ENCODE measurements around the gene TMEM139.

Gene TMEM139

DNA sequence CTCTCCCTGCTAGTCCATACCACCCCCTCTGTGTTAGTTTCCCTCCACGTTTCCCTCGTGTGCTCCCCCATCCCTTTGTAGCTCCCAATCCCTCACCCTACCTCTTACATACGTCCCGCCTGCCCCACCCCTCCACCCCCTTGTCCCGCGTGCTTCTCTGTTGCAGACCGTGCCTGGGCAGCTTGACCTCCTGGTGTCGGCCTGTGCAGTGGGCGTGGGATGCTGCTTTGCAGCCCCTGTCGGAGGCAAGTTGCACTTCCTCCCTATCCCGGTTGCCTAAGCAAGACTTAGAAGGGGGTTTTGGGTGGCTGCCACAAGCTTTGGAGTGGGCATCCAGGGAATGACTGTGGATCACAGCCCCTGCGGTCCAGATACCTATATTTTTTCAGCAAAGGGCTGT lies 38.9 kb downstream of the TMEM139 start:
- no peak overlapping the region for H3K4me3 ChIP-seq (ENCODE audit: low read length)
- no peak overlapping the region for H3K27ac ChIP-seq (ENCODE audit: low read length)
- H3K36me3 ChIP-seq (replicated peaks; ENCODE audit: insufficient read depth, low read length) = no peaks in the 10 kb centered on the region
- H3K9me3 ChIP-seq (replicated peaks; ENCODE audit: insufficient read depth, low read length) = no peaks in the 10 kb centered on the region
- no peak for DNase-seq
- no peak overlapping the region for H3K9ac ChIP-seq (ENCODE audit: low read length)
- TF ChIP-seq EZH2 (optimal IDR thresholded peaks at IDR 0.05; ENCODE audit: low read depth, low read length) = no peak
- TF ChIP-seq EZH2phosphoT487 (IDR thresholded peaks at IDR 0.05; ENCODE audit: low read length) = no peak
- TF ChIP-seq CTCF (IDR thresholded peaks at IDR 0.05; ENCODE audit: low read length) = no peak
- no peaks in the 10 kb centered on the region for H3K79me2 ChIP-seq (ENCODE audit: low read length)
- no peaks in the 10 kb centered on the region for H3K27me3 ChIP-seq (replicated peaks; ENCODE audit: insufficient read depth, low read length)
- no peaks in the 10 kb centered on the region for H4K20me1 ChIP-seq (ENCODE audit: insufficient read depth, low read length)
- no peak overlapping the region for H3K4me2 ChIP-seq (ENCODE audit: low read depth, low read length)
- H3K4me1 ChIP-seq (ENCODE audit: low read length) = no peaks in the 10 kb centered on the region
- no peaks in the 10 kb centered on the region for H3F3A ChIP-seq (ENCODE audit: insufficient read depth, low read length)
- H3K9me2 ChIP-seq (replicated peaks; ENCODE audit: insufficient read depth, low read length) = no peaks in the 10 kb centered on the region
- no peak overlapping the region for H2AFZ ChIP-seq (ENCODE audit: low read length)

GRCh38 chr7:143325240-143325639 lies 40.5 kb downstream of the TMEM139 start:
- H3K27me3 ChIP-seq (replicated peaks; ENCODE audit: insufficient read depth, low read length) = no peaks in the 10 kb centered on the region
- H3K9me2 ChIP-seq (replicated peaks; ENCODE audit: insufficient read depth, low read length) = no peaks in the 10 kb centered on the region
- DNase-seq = no peak
- H3K9me3 ChIP-seq (replicated peaks; ENCODE audit: insufficient read depth, low read length) = no peaks in the 10 kb centered on the region
- H3K4me1 ChIP-seq (ENCODE audit: low read length) = no peaks in the 10 kb centered on the region
- H3K36me3 ChIP-seq (replicated peaks; ENCODE audit: insufficient read depth, low read length) = no peaks in the 10 kb centered on the region
- no peak overlapping the region for H3K27ac ChIP-seq (ENCODE audit: low read length)
- no peak overlapping the region for H2AFZ ChIP-seq (ENCODE audit: low read length)
- no peak overlapping the region for H3K9ac ChIP-seq (ENCODE audit: low read length)
- H4K20me1 ChIP-seq (ENCODE audit: insufficient read depth, low read length) = no peaks in the 10 kb centered on the region
- no peaks in the 10 kb centered on the region for H3K79me2 ChIP-seq (ENCODE audit: low read length)
- no peak overlapping the region for H3K4me2 ChIP-seq (ENCODE audit: low read depth, low read length)
- no peak for TF ChIP-seq EZH2phosphoT487 (IDR thresholded peaks at IDR 0.05; ENCODE audit: low read length)
- TF ChIP-seq EZH2 (optimal IDR thresholded peaks at IDR 0.05; ENCODE audit: low read depth, low read length) = no peak
- TF ChIP-seq CTCF (IDR thresholded peaks at IDR 0.05; ENCODE audit: low read length) = no peak
- H3F3A ChIP-seq (ENCODE audit: insufficient read depth, low read length) = no peaks in the 10 kb centered on the region
- H3K4me3 ChIP-seq (ENCODE audit: low read length) = no peak overlapping the region

GRCh38 chr7:143327903-143328302 lies 43.1 kb downstream of the TMEM139 start:
- no peaks in the 10 kb centered on the region for H4K20me1 ChIP-seq (ENCODE audit: insufficient read depth, low read length)
- H3K9me2 ChIP-seq (replicated peaks; ENCODE audit: insufficient read depth, low read length) = no peaks in the 10 kb centered on the region
- TF ChIP-seq EZH2 (optimal IDR thresholded peaks at IDR 0.05; ENCODE audit: low read depth, low read length) (no peak), CTCF (IDR thresholded peaks at IDR 0.05; ENCODE audit: low read length) (no peak), EZH2phosphoT487 (IDR thresholded peaks at IDR 0.05; ENCODE audit: low read length) (no peak)
- H3K9me3 ChIP-seq (replicated peaks; ENCODE audit: insufficient read depth, low read length) = no peaks in the 10 kb centered on the region
- H3K79me2 ChIP-seq (ENCODE audit: low read length) = no peaks in the 10 kb centered on the region
- no peak overlapping the region for H3K4me2 ChIP-seq (ENCODE audit: low read depth, low read length)
- H3K4me3 ChIP-seq (ENCODE audit: low read length) = no peak overlapping the region
- no peaks in the 10 kb centered on the region for H3K27me3 ChIP-seq (replicated peaks; ENCODE audit: insufficient read depth, low read length)
- no peaks in the 10 kb centered on the region for H3K4me1 ChIP-seq (ENCODE audit: low read length)
- no peaks in the 10 kb centered on the region for H3K36me3 ChIP-seq (replicated peaks; ENCODE audit: insufficient read depth, low read length)
- no peak overlapping the region for H3K27ac ChIP-seq (ENCODE audit: low read length)
- DNase-seq = no peak
- H2AFZ ChIP-seq (ENCODE audit: low read length) = no peak overlapping the region
- H3K9ac ChIP-seq (ENCODE audit: low read length) = no peak overlapping the region
- H3F3A ChIP-seq (ENCODE audit: insufficient read depth, low read length) = no peaks in the 10 kb centered on the region

Measured in MM.1S (cell line).